ENCODE measurements around the gene CDCP2. TPM values are rescaled to one million over a fixed set of nuclear protein-coding genes. Genes with fewer than 3 reads are reported as not detected.

The CDCP2 gene
- total RNA-seq, 1 donor from 2014 or later = not detected

DNA sequence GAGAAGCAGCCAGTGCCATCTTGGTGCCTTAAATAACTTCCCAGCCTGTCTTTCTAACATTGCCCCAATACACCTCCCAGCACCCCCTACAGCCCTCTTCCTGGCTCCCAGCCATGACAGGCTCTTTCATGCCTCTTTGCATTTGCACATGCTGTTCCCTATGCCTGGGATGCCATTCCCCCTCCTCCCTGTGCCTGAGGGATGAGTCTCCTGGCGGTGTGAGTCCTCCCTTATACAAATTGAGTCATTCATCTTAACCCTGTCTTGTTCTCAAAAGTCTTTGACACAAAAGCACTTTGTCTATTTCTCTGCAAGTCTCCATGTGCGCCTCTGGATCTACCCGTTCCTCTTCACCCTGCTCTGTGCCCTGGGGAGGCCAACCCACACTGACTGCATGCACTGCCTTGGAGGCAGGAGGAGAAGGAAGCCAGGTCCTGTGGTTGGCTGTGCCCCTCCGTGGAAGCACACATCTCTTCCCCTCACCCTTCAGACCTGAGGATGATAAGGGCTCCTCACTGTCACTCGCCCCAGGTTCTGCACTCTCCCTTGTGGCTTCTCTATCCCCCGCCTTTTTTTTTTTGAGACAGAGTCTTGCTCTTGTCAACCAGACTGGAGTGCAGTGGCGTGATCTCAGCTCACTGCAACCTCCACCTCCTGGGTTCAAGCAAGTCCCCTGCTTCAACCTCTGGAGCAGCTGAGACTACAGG is 25.1 kb downstream of the CDCP2 start:
- Mint-ChIP-seq H3K27ac (no peak overlapping the region), H3K4me3 (no peak overlapping the region), H3K9me3 (no peaks in the 10 kb centered on the region), H3K4me1 (peaks cover 5% of the 10 kb centered on the region), H3K27me3 (ENCODE audit: low read depth) (peaks cover 6% of the 10 kb centered on the region), H3K36me3 (no peaks in the 10 kb centered on the region)
- TF ChIP-seq, protein P1, sequence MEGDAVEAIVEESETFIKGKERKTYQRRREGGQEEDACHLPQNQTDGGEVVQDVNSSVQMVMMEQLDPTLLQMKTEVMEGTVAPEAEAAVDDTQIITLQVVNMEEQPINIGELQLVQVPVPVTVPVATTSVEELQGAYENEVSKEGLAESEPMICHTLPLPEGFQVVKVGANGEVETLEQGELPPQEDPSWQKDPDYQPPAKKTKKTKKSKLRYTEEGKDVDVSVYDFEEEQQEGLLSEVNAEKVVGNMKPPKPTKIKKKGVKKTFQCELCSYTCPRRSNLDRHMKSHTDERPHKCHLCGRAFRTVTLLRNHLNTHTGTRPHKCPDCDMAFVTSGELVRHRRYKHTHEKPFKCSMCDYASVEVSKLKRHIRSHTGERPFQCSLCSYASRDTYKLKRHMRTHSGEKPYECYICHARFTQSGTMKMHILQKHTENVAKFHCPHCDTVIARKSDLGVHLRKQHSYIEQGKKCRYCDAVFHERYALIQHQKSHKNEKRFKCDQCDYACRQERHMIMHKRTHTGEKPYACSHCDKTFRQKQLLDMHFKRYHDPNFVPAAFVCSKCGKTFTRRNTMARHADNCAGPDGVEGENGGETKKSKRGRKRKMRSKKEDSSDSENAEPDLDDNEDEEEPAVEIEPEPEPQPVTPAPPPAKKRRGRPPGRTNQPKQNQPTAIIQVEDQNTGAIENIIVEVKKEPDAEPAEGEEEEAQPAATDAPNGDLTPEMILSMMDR (IDR thresholded peaks at IDR 0.05; ENCODE audit: unreplicated experiment) = no peak
- DNase-seq (ENCODE audit: low spot score in 2 of 2, unreplicated experiment in 2 of 2) = no peak

DNA sequence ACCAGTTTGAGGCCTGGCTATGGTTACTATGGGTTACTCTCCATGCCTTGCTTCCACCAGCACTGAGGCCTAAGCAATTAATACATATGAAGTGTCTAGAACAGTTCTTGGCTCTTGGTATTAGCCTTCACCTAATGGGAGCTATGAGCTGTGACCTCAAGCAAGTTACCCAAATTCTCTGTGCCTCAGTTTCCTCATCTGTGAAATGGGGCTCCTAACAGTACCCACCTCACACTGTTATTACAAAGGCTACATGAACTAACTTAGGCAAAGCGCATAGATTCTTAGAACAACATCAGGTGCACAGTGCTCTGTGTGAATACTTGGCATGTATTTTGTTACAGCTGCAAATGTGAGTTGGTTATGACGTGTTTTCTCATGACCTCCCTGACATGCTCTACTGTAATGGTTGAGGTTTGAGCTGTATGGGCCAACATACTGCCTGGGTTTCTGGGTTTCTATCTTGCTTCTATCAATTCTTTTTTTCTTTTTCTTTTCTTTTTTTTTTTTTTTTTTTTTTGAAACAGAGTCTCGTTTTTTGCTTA is 26.5 kb downstream of the CDCP2 start:
- no peak for DNase-seq (ENCODE audit: low spot score in 2 of 2, unreplicated experiment in 2 of 2)
- Mint-ChIP-seq H3K4me3 (no peak overlapping the region), H3K4me1 (peaks cover 12% of the 10 kb centered on the region), H3K9me3 (no peaks in the 10 kb centered on the region), H3K27ac (no peak overlapping the region), H3K36me3 (no peaks in the 10 kb centered on the region), H3K27me3 (ENCODE audit: low read depth) (peaks cover 18% of the 10 kb centered on the region)
- TF ChIP-seq, protein P1 (IDR thresholded peaks at IDR 0.05; ENCODE audit: unreplicated experiment) = no peak

DNA sequence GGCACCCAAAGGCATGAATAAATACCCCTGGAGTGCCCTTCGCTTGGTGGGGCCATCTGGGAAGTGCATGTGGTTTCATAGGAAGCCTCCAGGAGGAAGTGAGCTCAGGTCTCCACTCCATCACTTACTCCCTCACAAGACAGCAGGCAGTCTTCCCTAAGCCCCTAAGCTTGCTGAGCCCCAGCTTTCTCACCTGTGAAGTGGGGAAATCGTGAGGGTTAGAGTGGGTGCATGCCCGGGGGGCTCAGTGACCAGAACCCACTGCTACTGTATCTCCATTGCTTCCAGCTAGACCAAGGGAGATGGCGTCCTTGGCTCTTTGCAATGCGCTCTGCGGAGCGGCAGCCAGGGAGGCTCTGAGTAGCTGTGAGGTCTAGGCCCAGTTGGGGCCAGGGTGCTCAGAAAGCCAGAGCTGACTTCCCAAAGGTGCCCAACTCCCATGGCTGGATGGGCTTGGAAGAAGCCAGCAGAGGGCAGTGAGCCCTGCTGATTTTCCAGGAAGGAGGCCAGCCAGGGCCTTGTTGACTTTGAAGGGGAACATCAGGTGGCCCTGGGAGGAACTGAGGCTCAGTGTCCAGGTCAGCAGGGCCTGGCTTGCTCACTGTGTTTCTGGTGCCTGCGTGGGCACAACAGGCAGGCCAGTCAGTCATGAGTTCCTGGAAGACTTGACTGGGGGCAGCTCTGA is 27.3 kb downstream of the CDCP2 start:
- DNase-seq (ENCODE audit: low spot score in 2 of 2, unreplicated experiment in 2 of 2) = no peak
- Mint-ChIP-seq H3K27me3 (ENCODE audit: low read depth) (peaks cover 17% of the 10 kb centered on the region), H3K27ac (no peak overlapping the region), H3K4me1 (peaks cover 14% of the 10 kb centered on the region), H3K36me3 (no peaks in the 10 kb centered on the region), H3K4me3 (no peak overlapping the region), H3K9me3 (no peaks in the 10 kb centered on the region)
- TF ChIP-seq, protein P1 (IDR thresholded peaks at IDR 0.05; ENCODE audit: unreplicated experiment) = no peak

DNA sequence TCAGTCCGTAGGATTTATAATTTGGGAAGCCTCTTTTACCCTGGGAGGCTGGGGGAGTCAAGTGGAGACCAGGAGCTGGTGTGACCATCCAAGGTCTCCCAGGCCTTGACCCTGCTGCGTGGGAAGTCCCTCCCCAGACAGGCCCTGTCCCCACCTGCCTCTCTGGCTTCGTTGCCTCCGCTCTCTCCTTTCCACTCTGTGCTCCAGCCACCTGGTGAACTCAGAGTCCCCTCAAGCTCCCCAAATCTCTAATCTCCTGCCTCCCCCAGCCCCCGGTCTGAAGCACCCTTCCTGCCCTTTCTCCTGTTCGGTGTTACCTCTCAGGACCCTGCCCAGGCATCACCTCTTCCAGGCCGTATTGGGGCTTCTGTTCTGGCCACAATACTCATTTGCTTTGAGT is 27.9 kb downstream of the CDCP2 start:
- H3K9me3 Mint-ChIP-seq = no peaks in the 10 kb centered on the region
- H3K4me1 Mint-ChIP-seq = peaks cover 14% of the 10 kb centered on the region
- peaks cover 17% of the 10 kb centered on the region for H3K27me3 Mint-ChIP-seq (ENCODE audit: low read depth)
- no peak for DNase-seq (ENCODE audit: low spot score in 2 of 2, unreplicated experiment in 2 of 2)
- TF ChIP-seq, protein P1 (IDR thresholded peaks at IDR 0.05; ENCODE audit: unreplicated experiment) = no peak
- H3K4me3 Mint-ChIP-seq = no peak overlapping the region
- no peak overlapping the region for H3K27ac Mint-ChIP-seq
- no peaks in the 10 kb centered on the region for H3K36me3 Mint-ChIP-seq

DNA sequence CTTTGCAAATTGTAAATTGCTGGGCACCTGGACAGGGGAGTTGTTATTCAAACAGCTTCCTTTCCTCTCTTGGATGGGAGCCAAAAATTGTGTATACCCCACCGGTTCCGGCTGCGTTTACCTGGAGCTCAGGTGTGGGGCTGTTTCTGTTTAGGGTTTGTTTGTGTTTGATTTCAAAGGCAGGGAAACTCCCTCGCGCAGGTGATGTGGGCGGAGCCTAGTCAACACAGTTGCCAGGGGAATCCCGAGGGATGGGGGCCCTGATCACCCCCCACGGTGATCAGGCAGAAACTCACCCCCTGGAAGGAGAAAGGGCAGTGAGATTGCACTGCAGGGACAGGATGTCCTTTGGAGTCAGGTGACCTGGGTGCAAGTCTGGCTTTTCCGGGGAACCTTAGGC is 28.3 kb downstream of the CDCP2 start:
- DNase-seq (ENCODE audit: low spot score in 2 of 2, unreplicated experiment in 2 of 2) = no peak

More for the DNA sequence above, 28.3 kb downstream of the CDCP2 start:
- H3K36me3 Mint-ChIP-seq = no peaks in the 10 kb centered on the region
- peaks cover 14% of the 10 kb centered on the region for H3K4me1 Mint-ChIP-seq
- H3K27me3 Mint-ChIP-seq (ENCODE audit: low read depth) = peaks cover 17% of the 10 kb centered on the region
- no peak overlapping the region for H3K27ac Mint-ChIP-seq
- TF ChIP-seq, protein P1 (IDR thresholded peaks at IDR 0.05; ENCODE audit: unreplicated experiment) = no peak
- H3K9me3 Mint-ChIP-seq = no peaks in the 10 kb centered on the region
- no peak overlapping the region for H3K4me3 Mint-ChIP-seq
